Gastroesophageal sphincter (tissue), 2 donors: ENCODE results near the gene SRP14.

ENCODE experiments used
- EP300 ChIP-seq: sonication (generic); formaldehyde crosslinking; IDR thresholded peaks from one replicate; pipeline ENCODE4 v1.6.1; 2017; ENCODE audit warnings: antibody characterized with exemption, mild to moderate bottlenecking
- POLR2AphosphoS5 ChIP-seq: sonication (generic); formaldehyde crosslinking; IDR thresholded peaks from one replicate; pipeline ENCODE4 v1.6.1; 2017; ENCODE audit warnings: antibody characterized with exemption

- TF ChIP-seq EP300 (no peak), POLR2AphosphoS5 (no peak)
Observed at GRCh38 chr15:40031300-40031699, 7.7 kb downstream of the SRP14 start.
